B cell (primary cell): Measurements from ENCODE around the gene ABCA4. TPM values are rescaled to one million over a fixed set of nuclear protein-coding genes. Genes with fewer than 3 reads are reported as not detected.

ENCODE experiments used
- ATAC-seq: fragments of 200-7000 bp; cut with Tn5 transposase; one replicate; pipeline ENCODE4 v1.10.0; 2021; ENCODE audit warnings: low read depth, mild to moderate bottlenecking, moderate number of reproducible peaks, moderate library complexity
- CTCF ChIA-PET: fragments of 350-600 bp; sonication (Branson Sonifier 250); formaldehyde crosslinking; loops from one replicate; lab custom pipeline; 2021; ENCODE audit warnings: antibody characterized with exemption, inconsistent platforms; lab: Charles Lee
- POLR2A ChIA-PET: fragments of 350-600 bp; sonication (Branson Sonifier 250); formaldehyde crosslinking; loops from one replicate; lab custom pipeline; 2021; ENCODE audit warnings: antibody characterized with exemption; lab: Charles Lee
- DNase-seq: peaks from one replicate; pipeline ENCODE4 v3.0.0; 2013
- H2AFZ ChIP-seq: 2 replicates; pipeline ENCODE4 v1.6.1; 2012; ENCODE audit warnings: mild to moderate bottlenecking, low read depth, low read length; ENCODE audit not compliant: insufficient read depth, poor library complexity, severe bottlenecking
- H3K27ac ChIP-seq, 2 donors: 1 replicate in 1 of 2; 2 replicates in 1 of 2; pipeline ENCODE4 v1.5.1; 2012 to 2013; ENCODE audit warnings: low read length in 2 of 2, mild to moderate bottlenecking in 2 of 2, moderate library complexity in 1 of 2
- H3K27me3 ChIP-seq, 4 experiments: fragments of 200-600 bp in 1 of 4; sonication (generic) in 1 of 4; replicated peaks in 1 of 4; 1 replicate in 2 of 4; 2 replicates in 2 of 4; pipeline versions ENCODE4 v1.6.1 to v1.7.0; 2013 to 2016; ENCODE audit warnings: low read length in 3 of 4, mild to moderate bottlenecking in 2 of 4, mixed read lengths in 1 of 4, moderate library complexity in 1 of 4; ENCODE audit not compliant: insufficient read depth in 4 of 4, control insufficient read depth in 3 of 4; ENCODE audit errors: control extremely low read depth in 1 of 4
- H3K36me3 ChIP-seq, 2 experiments: replicated peaks in 1 of 2; 1 replicate in 1 of 2; 2 replicates in 1 of 2; pipeline versions ENCODE4 v1.6.1 to v1.7.1; 2013; ENCODE audit warnings: low read length in 1 of 2; ENCODE audit not compliant: insufficient read depth in 2 of 2, control insufficient read depth in 1 of 2; ENCODE audit errors: control extremely low read depth in 1 of 2, extremely low read depth in 1 of 2
- H3K4me1 ChIP-seq, 2 donors: fragments of 200-600 bp in 1 of 2; sonication (generic) in 1 of 2; 1 replicate in 1 of 2; 2 replicates in 1 of 2; pipeline versions ENCODE4 v1.5.1 to v1.6.1; 2013 to 2017; ENCODE audit warnings: low read length in 2 of 2; ENCODE audit not compliant: control insufficient read depth in 2 of 2, insufficient read depth in 2 of 2
- H3K4me2 ChIP-seq: replicated peaks from 2 replicates; pipeline ENCODE3; 2012; ENCODE audit warnings: mild to moderate bottlenecking, low read depth, low read length; ENCODE audit not compliant: poor library complexity, severe bottlenecking
- H3K4me3 ChIP-seq, 5 experiments: fragments of 200-600 bp in 1 of 5; sonication (generic) in 1 of 5; 1 replicate in 3 of 5; 2 replicates in 2 of 5; pipeline versions ENCODE4 v1.5.1 to v1.7.0; 2011 to 2016; ENCODE audit warnings: low read length in 4 of 5, mild to moderate bottlenecking in 4 of 5, low read depth in 2 of 5, control low read depth in 1 of 5, moderate library complexity in 1 of 5; ENCODE audit not compliant: insufficient read depth in 1 of 5; ENCODE audit errors: control extremely low read depth in 1 of 5, extremely low read depth in 1 of 5
- H3K79me2 ChIP-seq: fragments of 200-600 bp; sonication (generic); one replicate; pipeline ENCODE4 v1.6.0; 2016; ENCODE audit warnings: low read length; ENCODE audit not compliant: control insufficient read depth, insufficient read depth
- H3K9ac ChIP-seq: fragments of 200-600 bp; sonication (generic); 2 replicates; pipeline ENCODE4 v1.6.1; 2017; ENCODE audit warnings: mild to moderate bottlenecking, low read length, moderate library complexity
- H3K9me3 ChIP-seq, 3 donors: one replicate each; pipeline versions ENCODE4 v1.6.1 to v1.7.1; 2013; ENCODE audit warnings: low read length in 2 of 3; ENCODE audit not compliant: control insufficient read depth in 2 of 3, insufficient read depth in 1 of 3; ENCODE audit errors: control extremely low read depth in 1 of 3
- H4K20me1 ChIP-seq: 2 replicates; pipeline ENCODE4 v1.6.0; 2012; ENCODE audit warnings: mild to moderate bottlenecking, low read length; ENCODE audit not compliant: insufficient read depth, control insufficient read depth, poor library complexity, severe bottlenecking
- H3K27ac Mint-ChIP-seq: one replicate; pipeline ENCODE4 v1.8.0; 2021; ENCODE audit warnings: mixed read lengths
- H3K27me3 Mint-ChIP-seq: one replicate; pipeline ENCODE4 v1.8.0; 2021; ENCODE audit warnings: mixed read lengths
- H3K4me1 Mint-ChIP-seq: one replicate; pipeline ENCODE4 v1.8.0; 2021; ENCODE audit warnings: mixed read lengths
- H3K4me3 Mint-ChIP-seq: one replicate; pipeline ENCODE4 v1.8.0; 2021; ENCODE audit warnings: mixed read lengths
- H3K9me3 Mint-ChIP-seq: one replicate; pipeline ENCODE4 v1.8.0; 2022; ENCODE audit warnings: mixed read lengths; ENCODE audit not compliant: insufficient read depth
- CTCF ChIP-seq: fragments of 200-600 bp; IDR thresholded peaks from one replicate; pipeline ENCODE4 v1.8.0; 2022; ENCODE audit warnings: antibody characterized with exemption, mild to moderate bottlenecking
- EZH2 ChIP-seq: IDR thresholded peaks from 2 replicates; pipeline ENCODE4 v1.6.1; 2012; ENCODE audit warnings: borderline replicate concordance, low read depth, mild to moderate bottlenecking, moderate library complexity, low read length; ENCODE audit not compliant: insufficient read depth, poor library complexity, severe bottlenecking
- WGBS: methylation state at CpG from one replicate; pipeline ENCODE4 v1.1.5; 2013; ENCODE audit warnings: missing lambda C conversion rate; ENCODE audit not compliant: insufficient coverage; 5-methylcytosine and 5-hydroxymethylcytosine counted together
- intact Hi-C: fragments of 100-400 bp; cut with micrococcal nuclease; formaldehyde crosslinking; loops from one replicate; pipeline ENCODE4 v1.10.0; 2022
- polyA plus RNA-seq: library from polyadenylated mRNA; depleted of rRNA; stranded (reverse); fragments of >200 nt; gene quantifications from 2 replicates; pipeline ENCODE4 v1.2.3, GENCODE V29; 2012
- total RNA-seq, 2 donors: library from RNA; stranded (reverse); fragments of 120-200 nt in 1 of 2; gene quantifications; 1 replicate in 1 of 2; 2 replicates in 1 of 2; pipeline versions ENCODE4 v1.2.3 to v1.2.4, GENCODE V29; 2013 to 2022

ABCA4 gene
- total and polyA plus RNA-seq, 2 donors (not counting 1 experiment from before 2014, with no cell fraction given): not detected

- Histone ChIP-seq H3K79me2 (no peaks in the 10 kb centered on the region), H3K27ac (no peak overlapping the region), H3K4me2 (no peak overlapping the region), H3K36me3 (no peaks in the 10 kb centered on the region), H3K4me3 (no peak overlapping the region), H3K27me3 (peaks cover 0 to 2% (median 0%) of the 10 kb centered on the region in 4 experiments), H3K9ac (no peak overlapping the region), H4K20me1 (no peaks in the 10 kb centered on the region), H3K9me3 (no peaks in the 10 kb centered on the region), H2AFZ (no peak overlapping the region), H3K4me1 (no peaks in the 10 kb centered on the region)
- intact Hi-C loops: no loop called here
- Mint-ChIP-seq H3K27me3 (peaks cover 40% of the 10 kb centered on the region), H3K9me3 (no peaks in the 10 kb centered on the region), H3K27ac (no peak overlapping the region), H3K4me1 (no peaks in the 10 kb centered on the region), H3K4me3 (no peak overlapping the region)
- TF ChIP-seq EZH2 (no peak), CTCF (no peak)
- WGBS: 90% methylated on average over 3 of the region's 5 CpGs
- ChIA-PET POLR2A (no interaction called here), CTCF (interaction anchor here (1.3 kb wide), 1 partner anchor 8 kb away, joined by 3 read pairs; no protein-coding TSS in a partner anchor)
- ATAC-seq (no peak), DNase-seq (no peak)
These were observed 65.4 kb downstream of the ABCA4 start for GRCh38 chr1:94055459-94056122.

GRCh38 chr1:94050675-94051074, 70.3 kb downstream of the ABCA4 start:
- H3K36me3 ChIP-seq: no peaks in the 10 kb centered on the region
- peaks cover 0 to 3% (median 0%) of the 10 kb centered on the region in 4 experiments for H3K27me3 ChIP-seq
- H3K4me3 ChIP-seq: no peak overlapping the region
- H3K4me1 ChIP-seq: no peaks in the 10 kb centered on the region
- no peak overlapping the region for H3K27ac Mint-ChIP-seq
- H3K27me3 Mint-ChIP-seq: peaks cover 31% of the 10 kb centered on the region
- CTCF ChIA-PET: interaction anchor here (0.8 kb wide), 1 partner anchor 35 kb away, joined by 3 read pairs; no protein-coding TSS in a partner anchor
- intact Hi-C loops: no loop called here
- no peaks in the 10 kb centered on the region for H4K20me1 ChIP-seq
- WGBS: no CpG with 5 or more reads among the region's 1 CpG
- no peak overlapping the region for H3K4me2 ChIP-seq
- H3K27ac ChIP-seq: no peak overlapping the region
- TF ChIP-seq EZH2 (no peak), CTCF (no peak)
- H2AFZ ChIP-seq: no peak overlapping the region
- ATAC-seq (no peak), DNase-seq (no peak)
- H3K4me1 Mint-ChIP-seq: peaks cover 2% of the 10 kb centered on the region
- no peaks in the 10 kb centered on the region for H3K9me3 ChIP-seq
- no peak overlapping the region for H3K9ac ChIP-seq
- no peak overlapping the region for H3K4me3 Mint-ChIP-seq
- no peaks in the 10 kb centered on the region for H3K9me3 Mint-ChIP-seq
- POLR2A ChIA-PET: no interaction called here
- no peaks in the 10 kb centered on the region for H3K79me2 ChIP-seq
